Islet of Langerhans (tissue), 1 donor: ENCODE results near the gene R3HDM1.
A peak's percentile ranks its signal among the peaks of the same experiment; 100 is the strongest.
"Not testable (repeated sequence)": the region's sequence is repeated elsewhere in the genome, so short reads cannot be mapped to it uniquely, and the experiment has no call there.

Experiments used
- FAIRE-seq: peaks from one replicate; lab custom pipeline; 2011; peaks lifted over from hg19 to GRCh38; lab: Jason Lieb, UNC

R3HDM1 gene

DNA sequence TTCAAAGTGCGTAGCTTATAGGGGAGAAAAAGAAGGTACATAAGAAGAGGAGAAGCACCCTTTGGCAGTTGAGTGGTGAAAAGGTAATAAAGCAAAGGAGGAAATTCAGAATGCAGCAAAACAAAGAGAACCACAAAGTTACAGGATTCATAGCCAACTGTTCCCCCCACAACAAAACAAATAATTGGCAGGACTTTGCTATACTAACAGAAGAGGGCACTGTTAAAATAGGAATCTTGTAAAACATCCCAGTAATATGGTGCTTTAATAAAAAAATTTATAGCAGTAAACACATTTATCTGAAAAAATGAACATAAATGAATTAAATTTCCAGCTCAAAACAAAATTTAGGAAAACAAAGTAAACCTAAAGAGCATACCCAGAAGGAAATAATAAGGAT, 42.3 kb downstream of the R3HDM1 start:
- FAIRE-seq: no peak

DNA sequence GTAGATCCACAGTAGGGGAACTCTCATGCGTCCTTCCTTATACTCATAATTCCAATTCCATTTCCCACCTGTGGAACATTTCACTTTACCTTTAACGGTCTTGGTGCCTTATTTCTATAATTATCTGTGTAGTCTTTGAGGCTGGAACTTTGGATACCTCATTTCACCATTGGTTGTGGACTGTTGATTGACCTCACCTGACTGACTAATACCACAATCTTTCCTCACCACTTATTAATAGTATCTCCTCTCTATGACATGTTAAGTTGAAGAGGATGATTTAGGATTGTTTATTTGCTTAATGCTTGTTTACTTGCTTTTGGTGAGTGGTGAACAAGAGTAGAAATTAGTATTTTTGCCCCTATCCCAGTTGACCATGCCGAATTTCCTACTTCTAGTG, 50.0 kb downstream of the R3HDM1 start:
- FAIRE-seq: no peak

DNA sequence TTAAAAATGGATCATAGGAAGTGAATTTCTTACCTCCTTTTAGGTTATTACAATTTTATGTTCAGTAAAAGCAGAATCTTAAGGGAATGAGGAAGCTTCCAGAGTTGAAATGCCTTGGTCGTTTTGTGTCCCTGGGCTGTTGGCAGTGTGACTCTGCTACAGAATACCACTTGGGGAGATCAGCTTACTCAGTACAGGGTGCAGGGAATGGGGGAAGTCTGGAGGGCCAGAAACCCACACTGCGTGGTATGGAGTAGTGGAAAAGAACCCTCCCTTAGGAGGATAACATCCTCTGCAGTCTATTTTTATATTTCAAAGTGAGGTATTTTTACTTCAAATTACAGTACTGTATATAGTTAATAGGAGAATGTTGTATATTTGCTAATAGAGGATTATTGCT, 51.1 kb downstream of the R3HDM1 start:
- FAIRE-seq: no peak

DNA sequence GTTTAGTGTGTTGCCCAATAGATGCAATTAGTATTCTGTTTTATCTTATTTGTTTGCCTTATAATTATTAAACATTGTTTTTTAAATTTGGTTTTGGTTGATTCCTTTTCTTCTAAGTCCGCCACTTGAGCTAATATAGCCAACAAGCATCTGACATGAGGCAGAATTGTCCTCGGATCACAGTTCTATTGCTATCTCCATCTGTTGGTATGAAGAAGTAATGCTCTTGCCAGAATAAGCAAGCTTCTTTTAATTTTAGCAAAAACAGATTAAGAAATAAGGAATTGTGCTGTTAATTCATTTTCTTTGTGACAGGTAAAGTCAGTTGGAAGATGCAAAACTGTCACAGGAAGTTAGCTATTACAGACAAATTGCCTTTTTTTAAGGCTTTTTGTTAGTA, 54.3 kb downstream of the R3HDM1 start:
- FAIRE-seq: peak; percentile 13

DNA sequence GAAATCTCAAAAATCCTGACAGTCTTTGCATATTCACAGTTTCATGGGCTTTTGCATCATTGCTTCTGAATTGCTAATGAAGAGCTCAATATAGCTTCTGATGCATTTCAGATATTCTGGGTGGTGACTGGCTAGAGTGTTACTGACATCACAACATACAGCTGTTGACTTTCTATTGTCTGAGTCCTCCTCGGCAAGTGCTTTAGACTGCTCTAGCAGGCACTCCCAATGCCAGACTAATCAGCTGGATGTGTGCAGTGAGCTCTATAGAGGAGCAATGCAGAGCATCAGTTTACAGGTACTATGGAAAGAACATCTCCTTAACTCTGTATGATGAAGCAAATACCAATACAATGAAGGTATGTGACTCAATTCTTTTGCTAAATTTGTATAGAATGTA, 54.9 kb downstream of the R3HDM1 start:
- no peak for FAIRE-seq

DNA sequence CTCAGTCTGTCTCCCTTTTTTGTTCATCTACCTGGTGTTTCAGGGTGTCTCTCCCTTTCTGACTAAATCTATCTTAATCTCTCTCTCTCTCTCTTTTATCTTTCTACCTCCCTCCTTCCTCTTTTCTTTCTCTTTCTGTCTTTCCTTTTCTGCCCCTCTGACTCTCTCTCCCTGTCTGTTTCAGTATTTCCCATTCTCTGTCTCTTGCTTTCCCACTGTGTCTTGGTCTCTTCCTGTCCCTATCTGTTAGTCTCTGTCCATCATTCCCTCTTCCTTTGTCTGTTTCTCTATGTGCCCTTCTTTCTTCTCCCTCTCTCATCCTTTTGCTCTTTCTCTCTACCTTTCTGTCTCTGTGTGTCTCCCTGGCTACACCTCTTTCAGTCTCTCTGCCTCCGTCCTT, 56.7 kb downstream of the R3HDM1 start:
- no peak for FAIRE-seq

DNA sequence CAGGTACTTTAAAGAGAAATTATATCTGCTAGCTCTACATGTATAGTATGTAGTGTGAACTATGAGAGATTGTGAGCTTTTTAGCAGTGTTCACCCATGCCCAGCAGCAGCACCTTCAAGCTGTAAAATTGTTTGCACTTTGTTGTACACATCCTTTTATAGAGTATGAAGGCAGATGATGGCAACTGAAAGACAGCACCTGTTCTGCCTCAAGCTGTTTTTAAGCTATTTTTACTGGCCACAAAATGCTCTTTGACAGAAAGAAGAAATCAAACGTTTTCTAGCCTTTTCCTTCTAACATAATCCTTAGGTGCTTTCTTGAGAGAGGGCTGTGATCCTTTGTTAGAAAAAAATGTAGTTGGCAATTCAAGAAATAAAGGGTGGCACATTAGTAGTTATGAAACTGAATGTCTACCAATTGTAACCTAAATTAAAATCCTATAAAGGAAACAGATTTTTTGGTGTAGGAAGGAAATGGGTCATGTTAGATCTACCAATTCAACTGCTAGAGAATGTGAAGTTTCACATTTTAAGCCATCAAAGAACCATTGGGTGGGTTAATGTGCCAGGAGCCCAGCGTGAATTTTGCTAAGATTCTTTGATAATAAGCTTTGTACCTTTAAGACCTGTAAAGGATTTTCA, 59.5 kb downstream of the R3HDM1 start:
- no peak for FAIRE-seq

DNA sequence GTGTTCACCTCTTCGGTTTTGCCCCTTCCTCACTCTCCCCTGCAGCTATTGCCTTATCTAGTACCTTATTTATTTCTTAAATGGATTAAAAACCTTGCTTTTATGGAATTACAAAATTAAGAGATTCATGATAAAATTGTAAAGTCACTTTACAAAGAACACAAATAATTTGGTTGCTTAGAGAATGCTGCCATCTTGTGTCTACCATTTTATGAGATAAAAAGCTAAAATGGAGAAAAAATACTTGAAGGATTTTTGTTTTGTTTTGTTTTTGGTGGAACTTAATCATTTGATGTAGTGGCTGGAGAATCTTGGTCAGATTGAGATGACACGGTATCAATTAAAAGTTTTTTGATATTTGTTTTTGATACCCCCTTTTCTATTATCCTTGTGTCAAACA, 69.6 kb downstream of the R3HDM1 start:
- peak; percentile 27 for FAIRE-seq

DNA sequence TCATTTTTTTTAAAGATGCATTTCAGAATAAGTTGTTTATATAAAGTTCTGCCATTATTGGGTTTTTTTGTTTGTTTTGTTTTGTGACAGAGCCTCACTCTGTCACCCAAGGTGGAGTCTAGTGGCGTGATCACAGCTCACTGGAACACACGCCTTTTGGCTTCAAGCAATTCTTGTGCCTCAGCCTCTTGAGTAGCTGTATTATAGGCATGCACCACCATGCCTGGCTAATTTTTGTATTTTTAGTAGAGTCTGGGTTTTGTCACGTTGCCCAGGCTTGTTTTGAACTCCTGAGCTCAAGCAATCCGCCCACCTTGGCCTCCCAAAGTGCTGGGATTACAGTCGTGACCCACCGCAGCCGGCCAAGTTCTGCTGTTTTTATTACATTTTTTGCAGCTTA, 72.3 kb downstream of the R3HDM1 start:
- no peak for FAIRE-seq

DNA sequence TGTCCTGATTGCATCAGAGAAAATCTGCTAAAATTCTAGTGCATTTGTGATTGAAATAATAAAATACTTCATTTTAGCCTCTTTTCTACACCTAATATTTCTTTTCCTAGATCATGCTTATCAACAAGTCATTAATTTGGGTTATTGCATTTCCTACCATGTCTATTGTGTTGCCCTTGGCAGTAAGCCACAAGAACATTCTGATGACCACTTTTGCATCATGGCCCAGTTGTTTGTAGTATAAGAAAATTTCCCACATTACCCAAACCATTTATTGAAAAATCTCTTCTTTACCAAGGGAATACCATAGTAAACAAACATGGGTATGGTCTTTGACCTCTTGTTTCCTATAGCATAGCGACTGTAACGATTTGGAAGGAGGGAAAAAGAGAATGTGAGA, 76.3 kb downstream of the R3HDM1 start:
- FAIRE-seq: no peak

DNA sequence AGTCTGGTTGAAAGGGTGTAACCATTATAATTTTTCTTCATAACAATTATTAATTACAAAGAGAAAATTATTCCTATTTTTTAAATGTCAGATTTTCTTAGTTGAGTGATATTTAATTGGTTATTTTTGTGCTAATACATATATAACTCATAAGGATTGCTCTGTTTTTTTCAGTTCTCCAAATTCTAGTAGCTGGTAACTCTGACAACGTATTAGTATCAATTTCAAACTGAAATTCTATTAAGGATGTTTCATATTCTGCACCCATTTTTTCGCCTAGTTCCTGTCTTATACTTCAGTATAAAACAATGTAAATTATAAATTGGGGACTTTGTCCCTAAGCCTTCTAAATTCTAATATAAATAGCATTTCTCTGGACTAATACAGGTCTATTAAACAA, 81.0 kb downstream of the R3HDM1 start:
- no peak for FAIRE-seq

DNA sequence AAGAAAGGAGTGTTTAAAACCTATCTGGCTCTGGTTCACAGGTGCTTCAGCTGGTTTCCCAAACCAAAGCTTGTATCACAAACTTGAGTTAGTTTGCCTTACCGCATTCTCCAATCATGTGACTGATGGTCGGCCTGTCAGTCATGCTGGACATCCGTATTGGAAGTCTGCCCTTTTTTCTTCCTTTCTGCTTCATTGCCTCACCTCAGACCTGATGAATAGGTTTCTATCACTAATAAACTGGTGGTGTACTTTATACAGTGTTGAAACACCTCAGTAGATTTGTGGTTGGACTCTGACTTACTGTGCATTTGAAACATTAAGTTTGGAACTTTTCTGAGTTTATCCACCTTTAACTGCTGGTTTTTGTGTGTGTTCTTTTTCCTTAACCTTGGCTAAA, 84.1 kb downstream of the R3HDM1 start:
- no peak for FAIRE-seq

DNA sequence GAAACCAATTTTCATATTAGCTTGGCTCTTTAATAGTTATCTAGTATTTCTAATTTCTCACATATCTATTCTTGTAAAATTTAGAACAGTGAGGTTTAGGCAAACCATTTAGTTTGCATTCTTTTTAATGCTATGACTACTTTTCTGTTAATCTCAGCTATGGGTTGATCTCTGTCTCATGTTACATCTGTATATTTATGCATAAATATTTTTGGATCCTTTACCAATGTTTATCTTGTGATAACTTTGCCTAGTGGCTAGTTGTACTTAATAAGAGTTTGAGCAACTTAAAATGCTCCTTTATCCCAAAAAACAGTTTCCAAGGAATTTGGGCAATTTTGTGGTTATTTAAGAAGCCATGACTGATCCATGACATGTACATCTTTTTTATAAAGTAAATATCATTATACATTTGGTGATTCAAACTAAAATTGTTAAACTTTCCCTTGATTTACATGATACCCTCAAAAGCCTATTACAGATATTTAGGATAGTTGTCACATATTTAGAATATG, 86.3 kb downstream of the R3HDM1 start:
- FAIRE-seq: no peak

DNA sequence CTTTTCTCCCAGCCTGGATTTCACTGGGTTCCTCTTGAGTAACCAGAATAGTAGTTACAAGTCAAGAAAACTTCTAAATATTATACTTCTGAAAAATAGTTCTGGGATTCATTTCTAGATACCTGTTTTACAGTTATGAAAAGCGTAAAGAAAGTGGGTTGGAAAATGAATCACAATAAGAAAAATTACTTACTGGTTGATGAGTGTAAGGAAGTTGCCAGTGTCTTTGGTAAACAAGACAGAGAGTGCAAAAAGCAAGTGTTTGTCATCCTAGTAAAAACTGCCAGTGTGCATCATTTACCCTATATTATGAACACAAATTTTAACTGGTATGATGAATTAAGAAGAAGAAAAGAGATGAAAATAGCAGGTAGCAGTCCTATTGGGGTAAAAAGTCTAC, 88.9 kb downstream of the R3HDM1 start:
- FAIRE-seq: no peak

DNA sequence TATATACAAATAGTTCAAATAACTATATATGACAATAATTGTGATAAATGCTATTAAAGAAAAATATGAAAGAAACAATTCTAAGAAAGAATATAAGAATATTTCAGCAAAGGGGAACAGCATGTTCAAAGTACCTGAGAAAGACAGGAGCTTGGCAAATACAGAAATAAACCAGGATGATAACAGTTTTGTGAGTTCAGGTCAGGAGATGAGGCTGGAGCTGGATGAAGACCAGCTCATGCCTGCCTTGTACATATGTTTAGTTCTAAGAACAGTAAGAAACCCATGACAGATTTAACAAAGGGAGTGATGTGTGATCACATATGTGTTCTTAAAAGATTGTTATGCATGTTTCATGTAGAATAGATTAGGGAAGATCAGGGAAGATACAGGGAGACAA, 98.2 kb downstream of the R3HDM1 start:
- peak; percentile 51 for FAIRE-seq

DNA sequence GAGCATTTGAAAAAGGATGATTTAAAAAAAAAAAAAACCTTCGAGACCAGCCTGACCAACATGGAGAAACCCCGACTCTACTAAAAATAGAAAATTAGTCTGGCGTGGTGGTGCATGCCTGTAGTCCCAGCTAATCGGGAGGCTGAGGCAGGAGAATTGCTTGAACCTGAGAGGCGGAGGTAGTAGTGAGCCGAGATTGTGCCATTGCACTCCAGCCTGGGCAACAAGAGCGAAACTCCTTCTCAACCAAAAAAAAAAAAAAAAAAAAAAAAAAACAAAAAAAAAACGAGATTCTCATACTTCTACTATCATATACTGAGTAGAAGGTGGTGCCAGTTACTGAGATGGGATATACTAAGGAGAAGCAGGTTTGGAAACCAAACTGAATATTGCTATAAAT, 98.8 kb downstream of the R3HDM1 start:
- FAIRE-seq: not testable (repeated sequence)

DNA sequence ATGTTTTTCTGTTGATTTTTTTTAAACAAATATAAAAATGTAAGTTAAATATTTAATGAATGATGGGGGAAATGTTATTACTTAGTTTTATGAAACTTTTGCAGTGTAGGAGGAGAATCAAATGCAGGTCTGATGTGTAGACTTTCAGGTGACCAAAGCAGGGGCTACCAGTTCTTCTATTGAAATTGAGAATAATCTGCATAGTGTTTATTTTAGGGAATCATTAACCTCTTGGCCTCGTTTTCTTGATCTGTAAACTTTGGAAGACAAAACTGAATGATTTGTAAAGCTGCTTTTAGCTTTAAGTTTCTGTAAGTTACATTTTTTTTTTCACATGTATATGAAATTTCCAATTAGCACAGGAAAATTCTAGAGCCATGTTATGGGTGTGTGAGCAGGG, 99.2 kb downstream of the R3HDM1 start:
- peak; percentile 78 for FAIRE-seq

DNA sequence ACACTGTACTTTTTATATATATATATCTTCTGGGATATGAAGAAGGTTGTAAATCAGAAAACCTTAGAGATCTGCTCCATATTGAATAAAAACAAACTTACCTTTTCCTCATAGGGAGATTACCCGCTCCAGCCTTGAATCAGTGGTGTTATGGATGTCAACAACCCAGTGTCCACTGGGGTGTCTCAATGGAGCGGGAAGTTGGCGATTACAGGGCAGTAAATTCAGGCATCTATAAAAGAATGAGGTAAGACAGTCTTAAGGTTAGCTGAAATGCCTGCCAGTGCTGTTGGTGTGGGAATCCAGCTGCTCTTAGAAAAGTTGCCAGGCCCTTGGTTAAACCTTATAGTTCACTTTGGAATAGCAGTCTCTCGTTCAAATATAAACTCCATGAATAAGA, 102.3 kb downstream of the R3HDM1 start:
- no peak for FAIRE-seq

DNA sequence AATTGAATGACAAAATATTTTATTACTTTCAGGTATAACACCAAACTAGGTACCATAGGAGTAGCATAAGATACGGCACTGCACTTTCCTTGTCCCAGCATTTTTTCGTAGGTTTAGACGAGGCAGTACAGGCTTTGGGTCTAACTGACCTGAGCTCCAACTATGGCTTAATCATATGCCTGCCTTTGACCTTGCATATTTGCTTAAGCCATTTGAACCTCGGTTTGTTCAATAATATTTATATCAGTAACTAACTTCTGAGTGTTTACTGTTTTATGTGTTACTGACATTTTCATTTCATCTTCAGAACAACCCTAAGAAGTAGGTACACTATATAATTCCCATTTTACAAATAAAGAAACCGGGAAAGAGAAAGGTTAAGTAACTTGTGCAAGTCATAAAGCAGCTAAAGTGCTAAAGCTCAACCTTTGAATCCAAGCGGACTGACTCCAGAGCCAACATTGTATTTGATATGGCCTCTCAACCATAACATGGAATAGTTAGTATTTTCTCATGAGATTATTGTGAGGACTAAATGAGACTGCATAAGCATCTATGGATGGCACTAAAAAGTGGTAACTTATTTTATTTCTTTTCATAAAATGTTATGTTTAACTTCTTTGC, 104.0 kb downstream of the R3HDM1 start:
- FAIRE-seq: no peak

DNA sequence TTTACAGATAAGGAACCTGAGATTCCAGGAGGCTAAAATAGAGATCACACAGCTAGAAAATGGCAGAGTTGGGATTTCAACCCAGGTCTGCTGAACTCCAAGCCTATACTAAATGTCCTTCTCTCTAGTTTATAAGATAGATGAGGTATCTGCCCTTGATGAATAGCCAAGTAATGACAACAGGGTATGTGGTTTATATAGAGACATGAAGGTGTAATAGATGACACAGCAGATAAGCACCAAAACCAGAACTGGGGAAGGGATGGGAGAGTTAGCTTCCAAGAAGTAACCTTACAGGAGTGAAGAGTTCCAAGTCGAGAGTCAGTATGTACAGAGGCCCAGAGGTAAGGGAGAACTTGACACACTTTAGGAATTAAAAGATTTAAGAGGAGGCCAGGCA, 105.7 kb downstream of the R3HDM1 start:
- FAIRE-seq: no peak

DNA sequence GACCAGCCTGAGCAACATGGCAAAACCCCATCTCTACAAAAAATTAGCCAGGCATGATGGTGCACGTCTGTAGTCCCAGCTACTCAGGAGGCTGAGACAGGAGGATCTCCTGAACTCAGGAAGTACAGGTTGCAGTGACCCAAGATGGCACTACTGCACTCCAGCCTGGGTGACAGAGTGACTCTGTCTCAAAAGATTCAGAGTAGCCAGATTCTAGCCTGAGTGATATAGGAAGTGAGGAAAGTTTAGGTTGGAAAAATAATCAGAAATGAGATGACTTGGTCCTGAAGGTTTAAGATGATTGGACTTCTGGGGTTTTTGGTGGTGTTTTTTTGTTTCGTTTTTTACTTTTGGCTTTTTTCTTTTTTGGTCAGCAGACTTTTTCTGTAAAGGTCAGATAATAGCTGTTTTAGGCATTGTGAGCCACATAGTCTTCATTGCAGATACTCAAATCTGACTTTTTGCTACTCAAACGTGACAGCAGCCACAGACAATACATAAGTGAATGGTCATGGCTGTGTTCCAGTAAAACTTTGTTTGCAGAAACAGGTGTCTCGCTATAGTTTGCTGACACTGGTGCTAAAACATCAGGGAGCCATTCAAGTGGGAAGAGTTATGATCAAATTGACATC, 106.3 kb downstream of the R3HDM1 start:
- FAIRE-seq: no peak

DNA sequence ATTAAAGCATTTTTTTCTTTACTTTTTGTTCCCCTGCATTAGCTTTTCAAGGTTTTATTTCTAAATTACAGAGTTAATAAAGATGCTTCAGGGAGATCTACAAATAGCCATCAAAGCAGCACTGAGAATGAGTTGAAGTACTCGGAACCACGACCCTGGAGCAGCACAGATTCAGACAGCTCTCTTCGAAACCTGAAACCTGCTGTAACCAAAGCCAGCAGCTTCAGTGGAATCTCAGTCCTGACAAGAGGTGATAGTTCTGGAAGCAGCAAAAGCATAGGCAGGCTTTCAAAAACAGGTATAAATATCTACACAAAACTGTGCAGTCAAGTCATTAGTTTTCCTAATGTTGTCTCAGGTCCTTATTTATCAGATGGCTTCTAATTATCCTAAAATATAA, 107.5 kb downstream of the R3HDM1 start:
- FAIRE-seq: no peak

DNA sequence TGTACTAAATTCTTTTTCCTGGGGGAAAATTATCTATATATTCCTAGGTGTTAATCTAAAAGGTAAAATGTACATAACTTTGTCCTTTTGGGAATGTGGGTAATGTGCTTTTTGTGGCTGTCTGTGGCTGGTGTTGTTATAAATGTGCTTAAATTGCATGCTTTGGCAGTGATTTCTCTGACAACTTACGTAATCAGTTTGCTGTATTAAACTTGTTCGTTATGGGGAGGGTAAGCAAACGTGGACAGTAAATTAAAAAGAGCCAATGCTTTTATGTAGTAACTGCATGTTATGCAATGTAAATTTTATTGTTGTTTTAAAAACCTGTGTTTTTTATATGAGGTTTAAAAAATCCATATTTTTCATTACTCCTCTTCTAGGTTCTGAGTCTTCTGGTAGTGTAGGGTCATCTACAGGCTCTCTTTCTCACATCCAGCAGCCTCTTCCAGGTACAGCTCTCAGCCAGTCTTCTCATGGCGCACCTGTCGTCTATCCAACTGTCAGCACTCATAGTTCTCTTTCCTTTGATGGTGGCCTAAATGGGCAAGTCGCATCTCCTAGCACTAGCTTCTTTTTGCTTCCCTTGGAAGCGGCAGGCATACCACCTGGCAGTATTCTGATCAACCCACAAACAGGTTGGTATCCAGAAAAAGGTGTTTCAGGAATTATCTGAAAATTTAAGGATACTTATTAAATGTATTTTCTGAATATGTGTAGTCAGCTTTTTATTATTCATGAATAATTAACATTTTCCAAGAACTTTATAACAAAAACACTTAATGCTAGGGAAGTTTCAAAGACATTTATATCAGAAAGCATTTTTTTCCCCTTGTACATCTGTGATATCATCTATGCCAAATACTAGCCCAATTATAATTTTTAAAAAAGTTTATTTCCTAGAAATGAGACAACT, 110.1 kb downstream of the R3HDM1 start:
- FAIRE-seq: no peak
